Activated T-cell treated with anti-CD3 and anti-CD28 coated beads for 48 hours (primary cell): ENCODE results near the gene ADAMTSL1.

Source experiments
- DNase-seq: peaks from one replicate; pipeline ENCODE4 v3.0.0-alpha.2; 2020; ENCODE audit warnings: low read depth

The ADAMTSL1 gene

GRCh38 chr9:18941060-18941740 is 467.2 kb downstream of the ADAMTSL1 start:
- DNase-seq = no peak

- DNase-seq = no peak
Measured at GRCh38 chr9:18942801-18943200, 468.8 kb downstream of the ADAMTSL1 start.

GRCh38 chr9:18947892-18948339 is 474.0 kb downstream of the ADAMTSL1 start:
- no peak for DNase-seq

GRCh38 chr9:18951936-18952335 is 478.0 kb downstream of the ADAMTSL1 start:
- DNase-seq = no peak

- DNase-seq = no peak
Measured at GRCh38 chr9:18955626-18956025, 481.7 kb downstream of the ADAMTSL1 start.
